Measurements from ENCODE around the gene DHODH. TPM values are rescaled to one million over a fixed set of nuclear protein-coding genes. Genes with fewer than 3 reads are reported as not detected.

DHODH gene
- total and polyA plus RNA-seq, 2 of the 13 experiments (the other 11 are each of a cell fraction or from before 2014, with no cell fraction given): 10.7 to 16.4 TPM

GRCh38 chr16:72023962-72024361 is 15.4 kb downstream of the DHODH start (continued):
- TF ChIP-seq HNRNPL (IDR thresholded peaks at IDR 0.05; ENCODE audit: low read depth, low read length) (no peak), ADNP (CRISPR knock-in tag; IDR thresholded peaks at IDR 0.05) (no peak), FOXA3 (CRISPR knock-in tag; IDR thresholded peaks at IDR 0.05) (peak; percentile 46; the same call in 1 of the 2 replicates), ZBTB3 (CRISPR knock-in tag; IDR thresholded peaks at IDR 0.05; ENCODE audit: borderline replicate concordance, low read depth) (no peak), ZNF788 (CRISPR knock-in tag; IDR thresholded peaks at IDR 0.05; ENCODE audit: borderline replicate concordance) (no peak), FOXK1 (CRISPR knock-in tag; IDR thresholded peaks at IDR 0.05; ENCODE audit: borderline replicate concordance, low read depth) (no peak), KAT2B (IDR thresholded peaks at IDR 0.05; ENCODE audit: borderline replicate concordance, low read depth, low read length) (no peak), MAFG (CRISPR knock-in tag; IDR thresholded peaks at IDR 0.05) (no peak), HOXA3 (CRISPR knock-in tag; IDR thresholded peaks at IDR 0.05) (peak; percentile 78), ZNF331 (CRISPR knock-in tag; IDR thresholded peaks at IDR 0.05) (no peak), CERS6 (CRISPR knock-in tag; IDR thresholded peaks at IDR 0.05) (no peak), KAT8 (CRISPR knock-in tag; IDR thresholded peaks at IDR 0.05) (no peak), DBP (CRISPR knock-in tag; IDR thresholded peaks at IDR 0.05; ENCODE audit: not compliant biosample characterization) (no peak), ETV6 (CRISPR knock-in tag; conservative IDR thresholded peaks at IDR 0.05) (no peak), HDAC2 (CRISPR knock-in tag; IDR thresholded peaks at IDR 0.05) (peak; percentile 43; the same call in 1 of the 2 replicates), RAD51 (IDR thresholded peaks at IDR 0.05; ENCODE audit: borderline replicate concordance) (no peak), ZNF253 (CRISPR knock-in tag; IDR thresholded peaks at IDR 0.05; ENCODE audit: borderline replicate concordance) (no peak), ZNF484 (CRISPR knock-in tag; IDR thresholded peaks at IDR 0.05; ENCODE audit: borderline replicate concordance, low read depth) (no peak), ZNF761 (CRISPR knock-in tag; conservative IDR thresholded peaks at IDR 0.05) (no peak), RAD21 (CRISPR knock-in tag; IDR thresholded peaks at IDR 0.05) (no peak), ZNF260 (CRISPR knock-in tag; IDR thresholded peaks at IDR 0.05; ENCODE audit: borderline replicate concordance, low read depth) (no peak), PRDM4 (CRISPR knock-in tag; IDR thresholded peaks at IDR 0.05; ENCODE audit: borderline replicate concordance) (no peak), ZNF30 (CRISPR knock-in tag; IDR thresholded peaks at IDR 0.05) (no peak), THAP7 (CRISPR knock-in tag; IDR thresholded peaks at IDR 0.05) (no peak), ZNF17 (CRISPR knock-in tag; IDR thresholded peaks at IDR 0.05) (no peak), FOXM1 (CRISPR knock-in tag; IDR thresholded peaks at IDR 0.05) (no peak), ZNF747 (CRISPR knock-in tag; IDR thresholded peaks at IDR 0.05; ENCODE audit: borderline replicate concordance) (no peak), SP1 (IDR thresholded peaks at IDR 0.05) (no peak), SP1 (CRISPR knock-in tag; IDR thresholded peaks at IDR 0.05) (no peak)
